Measurements from ENCODE around the gene HTATSF1. TPM values are rescaled to one million over a fixed set of nuclear protein-coding genes. Genes with fewer than 3 reads are reported as not detected.

The HTATSF1 gene
- total RNA-seq, 1 donor from 2014 or later = 22.3 TPM

DNA sequence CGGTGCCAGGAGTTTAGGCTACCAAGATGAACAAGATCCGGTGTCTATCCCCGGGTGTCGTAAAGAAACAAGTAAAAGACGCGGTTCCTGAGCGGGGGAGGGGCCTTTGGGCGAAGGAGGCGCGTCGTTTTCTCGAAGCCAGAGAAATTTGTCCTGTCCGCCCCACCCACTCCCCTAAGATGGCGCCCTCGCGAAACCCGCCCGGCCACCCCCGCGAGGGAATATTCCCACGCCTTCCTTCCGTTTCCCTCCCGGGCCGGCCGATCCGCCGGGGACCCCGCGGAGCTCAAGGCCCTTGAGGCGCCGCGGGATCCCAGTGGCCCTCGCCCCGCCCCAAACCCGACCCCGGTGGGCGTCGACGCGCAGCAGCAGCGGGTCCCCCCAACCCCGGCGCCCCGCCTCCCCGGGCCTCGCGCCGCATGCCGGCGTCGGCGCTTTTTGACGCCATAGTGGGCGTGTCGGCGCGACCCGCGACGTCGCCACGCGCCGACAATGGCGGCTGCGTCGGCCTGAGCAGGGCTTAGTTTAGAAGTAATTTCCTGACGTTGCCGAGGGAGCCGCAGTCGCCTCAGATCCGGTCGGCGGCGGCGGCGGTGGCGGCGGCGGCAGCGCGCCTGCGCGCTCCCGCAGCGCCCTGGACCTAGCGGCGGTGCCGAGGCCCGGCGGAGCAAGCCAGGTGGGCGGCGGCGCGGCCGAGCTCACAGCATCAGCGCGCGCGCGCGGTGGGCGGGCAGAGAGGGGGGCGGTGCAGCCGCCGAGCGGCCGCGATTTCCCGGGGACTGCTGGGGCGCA is 432 bp upstream of the HTATSF1 start:
- DNase-seq (ENCODE audit: low read depth in 2 of 2) = peak; percentile 48 to 81

DNA sequence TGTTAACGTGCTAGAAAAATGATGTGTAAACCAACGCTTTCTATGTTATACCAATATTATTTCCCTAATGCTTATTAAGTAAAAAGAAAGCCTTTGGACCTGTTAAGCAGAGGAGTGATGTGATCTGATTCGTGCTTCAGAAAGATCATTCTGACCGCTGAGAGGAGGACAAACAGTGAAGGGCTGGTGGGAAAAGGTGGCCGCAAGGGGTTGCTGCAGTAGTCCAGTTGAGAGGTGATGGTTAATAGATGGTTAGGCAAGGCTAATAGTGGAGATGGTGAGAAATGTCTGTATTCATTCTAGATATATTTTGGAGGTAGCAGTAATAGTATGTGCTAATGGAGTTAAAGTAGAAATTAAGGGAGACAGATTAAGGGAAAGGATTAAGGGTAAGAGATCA is 21.7 kb downstream of the HTATSF1 start:
- no peak for DNase-seq (ENCODE audit: low read depth in 2 of 2)

DNA sequence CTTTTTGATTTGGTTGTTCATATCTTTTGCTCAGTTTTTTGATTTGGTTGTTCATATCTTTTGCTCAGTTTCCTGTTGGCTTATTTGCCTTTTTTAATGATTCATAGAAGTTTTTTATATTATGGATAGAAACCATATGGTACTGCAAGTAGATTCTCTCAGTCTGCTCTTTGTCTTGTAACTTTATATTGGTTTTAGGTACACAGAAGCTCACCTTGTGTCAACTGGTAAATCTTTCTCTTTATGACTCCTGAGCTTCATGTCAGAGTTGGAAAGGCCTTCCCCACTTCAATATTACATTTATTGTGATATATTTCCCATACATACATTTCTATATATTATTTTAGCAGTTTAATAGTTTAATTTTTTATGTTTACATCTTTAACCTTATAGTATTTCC is 26.4 kb downstream of the HTATSF1 start:
- DNase-seq (ENCODE audit: low read depth in 2 of 2) = no peak

GRCh38 chrX:136525738-136526606 is 28.6 kb downstream of the HTATSF1 start:
- peak; percentile 10 to 36 for DNase-seq (ENCODE audit: low read depth in 2 of 2)

- DNase-seq (ENCODE audit: low read depth in 2 of 2) = no peak
These were observed 31.4 kb downstream of the HTATSF1 start for GRCh38 chrX:136528645-136529315.

GRCh38 chrX:136529795-136530194 is 32.4 kb downstream of the HTATSF1 start:
- no peak for DNase-seq (ENCODE audit: low read depth in 2 of 2)

DNA sequence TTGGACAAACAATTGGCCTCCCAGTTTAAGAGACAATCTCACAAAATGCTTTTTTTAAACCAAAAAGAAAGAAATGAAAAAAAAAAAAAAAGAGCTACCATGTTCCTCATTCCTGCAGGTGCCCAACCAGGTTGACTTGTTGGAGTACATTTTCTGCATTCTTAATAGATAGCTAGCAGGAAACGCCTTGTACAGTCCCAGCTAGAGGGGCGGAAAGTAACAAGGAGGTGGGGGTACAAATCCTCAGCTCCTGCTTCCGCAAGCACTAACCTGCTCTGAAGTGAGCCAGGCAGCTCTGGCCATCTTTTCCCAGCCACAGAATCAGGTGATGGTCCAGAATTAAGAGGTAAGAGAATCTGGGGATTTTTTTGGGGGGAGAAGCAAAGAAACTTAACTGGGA is 34.6 kb downstream of the HTATSF1 start, which contains the start of gene VGLL1:
TSS of gene VGLL1 (plus strand) at position 265 of the 400 bp plus-strand sequence. CDS start 3,806 bp downstream, outside the sequence.
- no peak for DNase-seq (ENCODE audit: low read depth in 2 of 2)

- DNase-seq (ENCODE audit: low read depth in 2 of 2) = no peak
These were observed 36.7 kb downstream of the HTATSF1 start for GRCh38 chrX:136534131-136534530.

DNA sequence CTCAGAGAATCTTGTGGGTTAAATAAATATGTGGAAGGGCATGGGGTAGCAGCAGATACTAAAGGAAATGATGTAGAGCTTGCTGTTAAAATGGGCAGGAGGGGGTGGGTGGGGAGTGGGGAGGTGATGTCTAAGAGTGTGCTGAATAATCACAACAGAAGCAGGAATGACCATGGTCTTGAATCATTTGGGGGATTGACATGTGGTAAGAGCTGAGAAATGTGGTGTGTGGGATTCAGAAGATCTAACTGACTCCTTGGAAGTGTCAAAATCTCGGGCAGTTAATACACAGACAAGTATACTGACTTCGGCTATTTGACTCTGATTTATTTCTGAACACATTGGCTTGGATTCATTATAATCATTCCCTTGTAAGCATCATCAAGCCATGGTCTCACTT is 41.4 kb downstream of the HTATSF1 start:
- DNase-seq (ENCODE audit: low read depth in 2 of 2) = no peak

- DNase-seq (ENCODE audit: low read depth in 2 of 2) = no peak
These were observed 42.8 kb downstream of the HTATSF1 start for GRCh38 chrX:136540226-136540625.

DNA sequence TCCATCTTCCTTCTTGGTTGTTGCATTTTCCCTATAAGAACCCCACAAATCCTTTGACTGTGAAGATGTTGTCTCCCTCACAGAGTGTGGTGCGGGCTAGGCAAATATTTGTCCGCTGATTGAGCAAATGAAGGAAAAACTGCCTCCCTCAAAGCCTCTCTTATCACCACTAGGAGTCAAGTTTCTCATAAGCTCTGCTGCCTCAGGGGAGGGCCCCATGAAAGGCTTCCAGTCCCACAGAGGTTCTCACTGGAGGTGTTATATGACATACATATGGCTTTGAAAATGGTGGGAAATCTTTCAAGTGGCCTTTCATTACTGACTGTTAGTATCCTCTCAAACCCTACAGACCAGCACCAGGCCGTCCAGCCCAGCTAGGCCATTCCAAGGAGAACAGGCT is 43.9 kb downstream of the HTATSF1 start:
- DNase-seq (ENCODE audit: low read depth in 2 of 2) = no peak

DNA sequence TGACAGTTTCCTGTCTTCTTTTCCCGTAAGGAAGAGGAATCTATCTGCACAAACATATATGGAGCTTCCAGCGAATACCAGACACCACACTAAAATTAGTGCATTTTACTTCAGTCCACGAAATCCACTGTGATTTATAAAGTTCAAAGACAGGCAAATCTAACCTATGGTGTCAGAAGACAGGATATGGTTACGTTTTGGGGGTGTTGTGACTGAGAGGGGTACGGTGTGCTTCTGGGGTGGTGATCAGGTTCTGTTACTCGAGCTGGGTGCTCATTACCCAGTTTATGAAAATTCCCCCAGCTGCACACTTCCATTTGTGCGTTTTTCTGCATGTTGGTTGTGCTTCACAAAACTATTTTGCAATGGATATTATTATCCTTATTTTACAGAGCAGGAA is 44.9 kb downstream of the HTATSF1 start:
- no peak for DNase-seq (ENCODE audit: low read depth in 2 of 2)

DNA sequence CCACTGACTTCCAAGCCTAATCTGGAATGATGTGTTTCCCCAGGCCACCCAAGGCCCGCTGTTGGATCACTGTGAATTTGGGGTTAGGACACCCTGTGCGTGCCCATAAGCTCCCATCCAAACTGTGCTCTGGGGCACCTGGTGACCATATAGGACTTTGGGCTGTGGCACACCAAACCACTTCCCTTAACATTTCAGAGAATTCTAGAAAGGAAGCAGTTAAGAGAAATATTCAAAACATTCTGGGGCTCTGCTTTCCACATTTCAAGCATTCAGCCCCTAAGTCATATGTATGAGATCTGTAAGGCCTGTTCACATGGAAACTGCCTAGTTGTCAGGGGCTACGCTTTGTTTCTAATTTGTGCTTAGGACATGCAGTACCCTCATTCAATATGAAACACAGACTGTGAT is 49.0 kb downstream of the HTATSF1 start:
- DNase-seq (ENCODE audit: low read depth in 2 of 2) = no peak

DNA sequence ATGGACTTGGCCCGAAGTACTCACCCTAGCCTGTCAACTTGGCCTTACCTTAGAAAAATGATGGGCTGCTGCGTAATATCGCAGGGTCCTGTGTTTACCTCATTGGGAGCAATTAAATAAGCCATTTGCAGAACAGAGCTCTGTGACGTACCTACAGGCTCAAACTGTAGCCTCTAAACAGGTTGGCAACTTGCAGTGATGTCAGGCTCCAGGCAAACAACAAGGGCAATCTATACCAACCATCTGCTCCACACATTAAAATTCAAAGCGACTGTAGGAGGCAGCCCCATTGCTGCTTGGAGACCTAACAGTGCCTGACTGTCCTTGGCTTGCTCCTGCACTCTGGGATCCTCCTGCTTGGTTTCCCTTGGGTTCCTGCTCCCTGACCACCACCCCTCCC is 51.8 kb downstream of the HTATSF1 start:
- DNase-seq (ENCODE audit: low read depth in 2 of 2) = no peak

- no peak for DNase-seq (ENCODE audit: low read depth in 2 of 2)
These were observed 54.0 kb downstream of the HTATSF1 start for GRCh38 chrX:136551410-136551809.

DNA sequence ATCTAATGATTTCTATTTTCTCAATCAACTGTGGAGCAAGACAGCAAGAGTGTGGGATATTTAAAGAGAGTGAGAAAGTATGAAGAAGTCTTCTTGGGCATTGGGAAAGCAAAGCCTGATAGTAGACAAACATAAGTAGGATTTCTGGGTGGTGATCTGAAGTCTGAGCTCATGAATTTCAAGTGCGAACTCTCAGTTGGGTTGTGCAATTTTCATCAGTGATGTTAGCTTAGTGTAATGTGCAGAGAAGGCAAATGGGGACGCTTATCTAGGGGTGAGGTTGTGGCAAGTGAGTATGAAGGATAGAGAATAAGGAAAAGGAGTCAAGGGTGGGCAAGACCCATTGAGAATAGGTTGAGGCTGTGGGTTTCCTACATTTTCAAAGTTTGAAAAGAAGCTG is 58.3 kb downstream of the HTATSF1 start:
- DNase-seq (ENCODE audit: low read depth in 2 of 2) = no peak

Other genes with a start within 250 kb of the HTATSF1 start
- 14.4 and 19.2 TPM in 2 replicates for gene MAP7D3, start 246.2 kb upstream of the HTATSF1 start, total RNA-seq
- gene ADGRG4, start 196.6 kb upstream of the HTATSF1 start, total RNA-seq = under 0.01 TPM in 1 of 2 replicates, not detected in the other
- not detected in 2 replicates for gene BRS3, start 9.6 kb upstream of the HTATSF1 start, total RNA-seq
- not detected in 2 replicates for gene VGLL1, start 34.6 kb downstream of the HTATSF1 start, total RNA-seq
- not detected in 2 replicates for gene CD40LG, start 150.6 kb downstream of the HTATSF1 start, total RNA-seq

Data from dermis microvascular lymphatic vessel endothelial cell (primary cell).